Measurements from ENCODE around the gene CTSF.

CTSF gene

DNA sequence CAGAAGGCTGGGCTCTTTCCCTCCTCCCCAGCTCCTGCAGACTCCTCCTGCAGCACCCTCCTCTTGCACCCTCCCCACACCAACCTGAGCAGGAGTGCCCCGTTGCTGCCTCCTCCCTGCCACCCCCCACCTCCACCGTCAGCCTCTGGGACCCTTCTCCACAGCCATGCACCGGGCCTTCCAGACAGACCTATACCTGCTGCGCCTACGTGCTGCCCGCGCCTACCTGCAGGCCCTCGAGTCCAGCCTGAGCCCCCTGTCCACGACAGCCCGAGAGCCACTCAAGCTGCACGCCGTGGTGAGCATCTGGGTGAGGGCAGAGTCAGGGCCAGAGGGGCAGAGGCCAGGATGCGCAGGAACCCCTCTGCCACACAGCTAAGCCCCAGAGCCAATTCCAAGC, 38.8 kb downstream of the CTSF start:
- no peak for DNase-seq

DNA sequence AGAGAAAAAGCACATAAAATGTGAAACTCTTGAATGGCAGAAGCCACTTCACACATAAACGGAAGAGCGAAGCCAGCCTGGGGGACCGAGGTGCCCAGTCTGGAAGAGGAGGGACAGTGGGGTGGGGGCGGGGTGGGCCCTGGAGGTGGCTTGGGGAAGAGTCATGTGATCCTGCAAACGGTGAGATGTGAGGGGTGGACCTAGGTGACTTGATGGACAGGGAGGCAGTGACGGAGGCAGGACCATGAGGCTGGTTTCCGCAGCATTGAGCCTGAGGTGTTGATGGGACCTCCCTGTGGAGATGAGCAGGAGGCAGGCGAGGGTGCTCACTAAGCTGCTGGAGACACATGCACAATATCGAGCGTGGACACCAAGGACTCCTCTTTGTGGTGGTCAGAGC, 39.3 kb downstream of the CTSF start:
- no peak for DNase-seq

DNA sequence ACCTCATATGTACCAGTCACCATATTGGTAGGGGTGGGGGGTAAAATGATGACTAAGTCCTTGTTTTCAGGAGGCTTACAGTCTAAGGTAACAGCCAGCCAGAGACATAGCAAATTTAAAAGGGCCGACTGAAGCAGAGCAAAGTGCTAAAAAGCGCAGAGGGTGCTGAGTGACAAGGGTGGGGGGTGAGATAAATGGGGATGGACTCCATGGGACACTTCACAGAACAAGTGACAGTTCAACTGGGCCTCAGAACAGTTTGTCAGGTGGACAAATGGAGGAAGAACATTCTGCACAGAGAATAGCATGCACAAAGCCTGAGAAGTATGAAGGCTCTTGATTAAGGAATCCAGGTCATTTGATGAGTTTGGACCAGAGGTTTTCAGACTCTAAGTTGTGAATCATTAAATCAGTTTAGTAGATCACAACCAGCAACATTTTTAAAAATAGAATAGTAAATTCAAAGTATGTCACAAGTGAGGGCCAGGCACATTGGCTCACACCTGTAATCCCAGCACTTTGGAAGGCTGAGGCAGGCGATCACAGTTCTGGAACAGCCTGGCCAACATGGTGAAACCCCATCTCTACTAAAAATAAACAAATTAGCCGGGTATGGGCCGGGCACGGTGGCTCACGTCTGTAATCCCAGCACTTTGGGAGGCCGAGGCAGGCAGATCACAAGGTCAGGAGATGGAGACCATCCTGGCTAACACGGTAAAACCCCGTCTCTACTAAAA, 43.9 kb downstream of the CTSF start:
- DNase-seq: no peak

DNA sequence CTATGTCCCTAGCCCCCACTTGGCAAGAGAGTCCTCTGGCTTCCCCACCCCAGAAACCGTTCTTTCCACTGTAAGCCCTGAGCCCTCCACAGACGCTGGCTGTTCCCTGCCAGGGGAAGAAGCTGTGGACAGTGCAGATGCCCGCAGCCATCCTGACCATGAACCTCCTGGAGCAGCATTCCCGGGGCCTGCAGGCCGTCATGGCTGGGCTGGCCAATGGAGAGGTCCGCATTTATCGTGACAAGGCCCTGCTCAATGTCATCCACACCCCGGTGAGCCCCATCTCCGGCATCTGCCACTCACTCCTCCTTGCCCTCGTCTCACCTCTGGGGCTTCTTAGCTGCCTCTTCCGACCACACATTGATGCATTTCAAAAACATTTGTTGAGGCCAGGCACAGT, 44.8 kb downstream of the CTSF start:
- no peak for DNase-seq
